Smooth muscle cell (in vitro differentiated cells): ENCODE data around the gene DNMT1. TPM values are rescaled to one million over a fixed set of nuclear protein-coding genes. Genes with fewer than 3 reads are reported as not detected.

Experiments used
- DNase-seq: peaks from one replicate; lab custom pipeline; 2025; ENCODE audit not compliant: unreplicated experiment; lab: John Stamatoyannopoulos, UW
- H2AFZ ChIP-seq: fragments of 200-600 bp; sonication (generic); 2 replicates; pipeline ENCODE4 v1.6.0; 2016; ENCODE audit warnings: antibody characterized with exemption, low read depth, mild to moderate bottlenecking
- H3F3A ChIP-seq: fragments of 200-600 bp; sonication (generic); 2 replicates; pipeline ENCODE4 v1.6.0; 2017; ENCODE audit warnings: antibody characterized with exemption, low read depth
- H3K27ac ChIP-seq: fragments of 200-600 bp; sonication (generic); 2 replicates; pipeline ENCODE4 v1.5.1; 2016; ENCODE audit warnings: low read depth, mild to moderate bottlenecking
- H3K27me3 ChIP-seq: fragments of 200-600 bp; sonication (generic); 2 replicates; pipeline ENCODE4 v1.6.1; 2016; ENCODE audit warnings: low read depth, mild to moderate bottlenecking
- H3K36me3 ChIP-seq: fragments of 200-600 bp; sonication (generic); 2 replicates; pipeline ENCODE4 v1.5.1; 2016; ENCODE audit warnings: low read depth
- H3K4me1 ChIP-seq: fragments of 200-600 bp; sonication (generic); 2 replicates; pipeline ENCODE4 v1.5.1; 2016; ENCODE audit warnings: low read depth
- H3K4me2 ChIP-seq: fragments of 200-600 bp; sonication (generic); 2 replicates; pipeline ENCODE4 v1.6.0; 2016; ENCODE audit warnings: mild to moderate bottlenecking
- H3K4me3 ChIP-seq: fragments of 200-600 bp; sonication (generic); 2 replicates; pipeline ENCODE4 v1.5.1; 2016; ENCODE audit warnings: mild to moderate bottlenecking
- H3K79me2 ChIP-seq: fragments of 200-600 bp; sonication (generic); 2 replicates; pipeline ENCODE4 v1.6.0; 2016; ENCODE audit warnings: low read depth, mild to moderate bottlenecking
- H3K9ac ChIP-seq: fragments of 200-600 bp; sonication (generic); 2 replicates; pipeline ENCODE4 v1.6.0; 2016; ENCODE audit warnings: low read depth
- H3K9me3 ChIP-seq: fragments of 200-600 bp; sonication (generic); replicated peaks from 2 replicates; pipeline ENCODE4 v1.5.1; 2016; ENCODE audit warnings: low read depth
- H4K20me1 ChIP-seq: fragments of 200-600 bp; sonication (generic); 2 replicates; pipeline ENCODE4 v1.6.0; 2016; ENCODE audit warnings: low read depth
- CTCF ChIP-seq: fragments of 200-600 bp; sonication (generic); IDR thresholded peaks from 2 replicates; pipeline ENCODE4 v1.5.1; 2017; ENCODE audit warnings: borderline replicate concordance, mild to moderate bottlenecking, antibody characterized with exemption; ENCODE audit not compliant: insufficient read depth, poor library complexity, severe bottlenecking
- WGBS: methylation state at CpG from one replicate; pipeline ENCODE4 v1.1.7; 2016; ENCODE audit warnings: low lambda C conversion rate; 5-methylcytosine and 5-hydroxymethylcytosine counted together
- polyA plus RNA-seq: library from polyadenylated mRNA; unstranded; fragments of >200 nt; fragmentation: Nextera tagmentation; extraction: Ambion mirVana; gene quantifications from 2 replicates; pipeline ENCODE4 v1.2.1, GENCODE V29; 2016
- total RNA-seq: library from RNA; depleted of rRNA; stranded (reverse); fragments of >200 nt; gene quantifications from 2 replicates; pipeline ENCODE4 v1.2.3, GENCODE V29; 2014

The DNMT1 gene
- total and polyA plus RNA-seq, 2 experiments from 2014 or later, result 39.5 to 56.7 TPM

- Histone ChIP-seq H3F3A (peaks cover 7% of the 10 kb centered on the region), H3K36me3 (no peaks in the 10 kb centered on the region), H3K27ac (peak overlapping the region; percentile 83), H3K9me3 (no peaks in the 10 kb centered on the region), H3K27me3 (no peaks in the 10 kb centered on the region), H4K20me1 (peaks cover 41% of the 10 kb centered on the region), H3K9ac (no peak overlapping the region), H3K79me2 (peaks cover 31% of the 10 kb centered on the region), H3K4me2 (no peak overlapping the region), H2AFZ (no peak overlapping the region), H3K4me1 (no peaks in the 10 kb centered on the region), H3K4me3 (no peak overlapping the region)
- DNase-seq, result no peak
- 46% methylated on average over 2 of the region's 2 CpGs for WGBS
- TF ChIP-seq CTCF, result peak; percentile 43
These were observed 34.2 kb upstream of the DNMT1 start for GRCh38 chr19:10228920-10229319.

DNA sequence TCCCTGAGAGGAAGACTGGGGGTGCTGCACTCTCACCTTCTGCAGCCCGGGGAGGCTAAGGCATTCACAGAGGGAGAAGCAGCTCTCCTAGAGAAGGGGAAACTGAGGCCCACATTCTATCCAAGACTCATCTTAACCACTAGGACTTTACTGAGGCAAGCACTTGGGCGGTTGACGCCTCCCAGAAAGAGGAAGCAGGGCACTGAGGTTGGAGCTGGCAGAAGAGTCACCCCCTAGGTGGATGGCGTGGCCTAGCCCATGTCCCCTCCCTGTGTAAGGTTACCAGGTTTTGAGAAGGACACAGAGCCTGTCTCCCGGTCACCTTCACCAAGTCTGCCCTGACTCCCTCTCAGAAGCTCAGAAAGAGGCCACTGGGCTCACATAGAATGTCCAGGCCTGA is 33.6 kb upstream of the DNMT1 start:
- Histone ChIP-seq H3K9me3 (no peaks in the 10 kb centered on the region), H3K79me2 (peaks cover 31% of the 10 kb centered on the region), H3K36me3 (no peaks in the 10 kb centered on the region), H3K27me3 (no peaks in the 10 kb centered on the region), H3K9ac (no peak overlapping the region), H3F3A (peaks cover 7% of the 10 kb centered on the region), H4K20me1 (peaks cover 41% of the 10 kb centered on the region), H3K4me1 (no peaks in the 10 kb centered on the region), H3K4me3 (no peak overlapping the region), H3K4me2 (no peak overlapping the region), H3K27ac (no peak overlapping the region), H2AFZ (no peak overlapping the region)
- no peak for TF ChIP-seq CTCF
- no peak for DNase-seq
- 93% methylated on average over 5 of the region's 5 CpGs for WGBS

DNA sequence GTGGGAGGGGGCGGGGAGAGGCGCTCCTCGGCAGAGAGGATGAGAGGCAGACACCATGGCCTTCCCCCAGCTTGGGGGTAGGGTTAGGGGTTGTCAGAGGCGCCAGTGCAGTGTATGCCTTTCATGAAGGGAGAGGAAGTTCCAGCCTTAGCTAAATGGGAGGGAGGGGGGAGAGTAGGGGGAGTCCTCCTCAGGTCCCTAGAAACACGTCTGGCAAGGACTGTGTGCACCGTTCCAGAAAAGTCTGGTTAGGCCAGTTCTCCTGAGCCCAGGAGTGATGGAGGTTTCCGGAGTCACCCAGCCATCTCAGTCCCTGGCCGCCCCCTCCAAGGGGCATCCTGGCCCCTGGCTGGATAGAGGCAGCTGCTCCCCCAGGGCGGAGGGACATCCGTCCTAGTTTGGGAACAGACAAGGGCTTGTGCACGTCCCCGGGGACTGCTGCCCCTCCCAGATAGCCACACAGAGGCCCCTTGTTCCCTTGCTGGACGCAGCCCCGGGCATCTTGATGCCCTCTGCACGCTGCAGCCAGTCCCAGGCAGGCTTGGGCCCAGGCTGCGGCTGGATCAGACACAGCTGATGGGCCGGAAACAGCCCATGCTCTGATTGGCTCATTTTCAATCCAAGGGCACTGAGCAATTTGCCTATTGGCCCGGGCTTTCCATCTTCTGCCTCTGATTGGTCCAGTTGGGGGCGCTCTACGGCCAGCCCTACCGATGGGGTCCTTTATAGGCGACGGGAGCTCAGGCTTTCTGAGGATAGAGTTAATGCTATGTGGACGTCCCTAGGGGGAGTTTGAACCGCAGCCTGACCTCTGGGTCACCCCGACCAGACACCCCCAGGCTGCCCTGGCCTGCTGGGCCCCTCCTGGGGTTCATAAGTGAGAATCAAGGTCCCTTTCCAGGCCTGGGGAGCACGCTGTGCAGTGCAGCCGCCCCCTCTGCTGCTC is 32.5 kb upstream of the DNMT1 start:
- no peaks in the 10 kb centered on the region for H3K36me3 ChIP-seq
- peaks cover 44% of the 10 kb centered on the region for H4K20me1 ChIP-seq
- no peaks in the 10 kb centered on the region for H3K27me3 ChIP-seq
- peaks cover 7% of the 10 kb centered on the region for H3F3A ChIP-seq
- H3K4me1 ChIP-seq, result no peaks in the 10 kb centered on the region
- no peak overlapping the region for H3K4me3 ChIP-seq
- peaks cover 31% of the 10 kb centered on the region for H3K79me2 ChIP-seq
- H3K9me3 ChIP-seq, result no peaks in the 10 kb centered on the region
- no peak overlapping the region for H3K9ac ChIP-seq
- H2AFZ ChIP-seq, result no peak overlapping the region
- H3K4me2 ChIP-seq, result peak overlapping the region; percentile 40
- WGBS, result 80% methylated on average over 23 of the region's 28 CpGs
- peak overlapping the region; percentile 57 for H3K27ac ChIP-seq
- TF ChIP-seq CTCF, result peak; percentile 7
- no peak for DNase-seq
